GM23338 (cell line): ENCODE measurements around the gene FLOT1.

Source experiments
- CREB1 ChIP-seq: fragments of 250-450 bp; sonication (Bioruptor Pico); IDR thresholded peaks from 2 replicates; pipeline ENCODE4 v1.5.0; 2020; ENCODE audit warnings: low read depth, mild to moderate bottlenecking, moderate library complexity
- EZH2 ChIP-seq: fragments of 200-600 bp; sonication (generic); IDR thresholded peaks from one replicate; pipeline ENCODE4 v1.8.0; 2017; ENCODE audit warnings: antibody characterized with exemption, mild to moderate bottlenecking, low read depth; ENCODE audit not compliant: unreplicated experiment
- EZH2phosphoT487 ChIP-seq: fragments of 200-600 bp; sonication (generic); IDR thresholded peaks from one replicate; pipeline ENCODE4 v1.8.1; 2018; ENCODE audit warnings: antibody characterized with exemption; ENCODE audit not compliant: unreplicated experiment
- JUNB ChIP-seq: IDR thresholded peaks from one replicate; pipeline ENCODE4 v1.6.1; 2016; ENCODE audit warnings: antibody characterized with exemption; ENCODE audit not compliant: unreplicated experiment
- NANOG ChIP-seq: IDR thresholded peaks from 2 replicates; pipeline ENCODE4 v1.6.1; 2016; ENCODE audit warnings: antibody characterized with exemption, borderline replicate concordance
- POLR2AphosphoS5 ChIP-seq: IDR thresholded peaks from 2 replicates; pipeline ENCODE4 v1.6.1; 2016; ENCODE audit warnings: antibody characterized with exemption, low read depth
- ZNF331 ChIP-seq: fragments of 250-450 bp; sonication (Bioruptor Pico); IDR thresholded peaks from 2 replicates; pipeline ENCODE4 v1.5.0; 2020; ENCODE audit warnings: low read depth, mild to moderate bottlenecking, moderate library complexity
- TF ChIP-seq, protein P1 (sequence below), 2 experiments: fragments of 200-600 bp in 1 of 2; sonication (generic) in 1 of 2; conservative IDR thresholded peaks; 2 replicates each; pipeline versions ENCODE4 v1.5.1 to v1.6.1; 2016 to 2017; ENCODE audit warnings: antibody characterized with exemption in 2 of 2, low read depth in 2 of 2, mild to moderate bottlenecking in 2 of 2, moderate library complexity in 1 of 2
- TF ChIP-seq, protein P2 (sequence below): IDR thresholded peaks from 2 replicates; pipeline ENCODE4 v1.6.1; 2016; ENCODE audit warnings: antibody characterized with exemption
- TF ChIP-seq, protein P3 (sequence below): IDR thresholded peaks from one replicate; pipeline ENCODE4 v1.6.1; 2018; ENCODE audit warnings: antibody characterized with exemption; ENCODE audit not compliant: unreplicated experiment

DNA sequence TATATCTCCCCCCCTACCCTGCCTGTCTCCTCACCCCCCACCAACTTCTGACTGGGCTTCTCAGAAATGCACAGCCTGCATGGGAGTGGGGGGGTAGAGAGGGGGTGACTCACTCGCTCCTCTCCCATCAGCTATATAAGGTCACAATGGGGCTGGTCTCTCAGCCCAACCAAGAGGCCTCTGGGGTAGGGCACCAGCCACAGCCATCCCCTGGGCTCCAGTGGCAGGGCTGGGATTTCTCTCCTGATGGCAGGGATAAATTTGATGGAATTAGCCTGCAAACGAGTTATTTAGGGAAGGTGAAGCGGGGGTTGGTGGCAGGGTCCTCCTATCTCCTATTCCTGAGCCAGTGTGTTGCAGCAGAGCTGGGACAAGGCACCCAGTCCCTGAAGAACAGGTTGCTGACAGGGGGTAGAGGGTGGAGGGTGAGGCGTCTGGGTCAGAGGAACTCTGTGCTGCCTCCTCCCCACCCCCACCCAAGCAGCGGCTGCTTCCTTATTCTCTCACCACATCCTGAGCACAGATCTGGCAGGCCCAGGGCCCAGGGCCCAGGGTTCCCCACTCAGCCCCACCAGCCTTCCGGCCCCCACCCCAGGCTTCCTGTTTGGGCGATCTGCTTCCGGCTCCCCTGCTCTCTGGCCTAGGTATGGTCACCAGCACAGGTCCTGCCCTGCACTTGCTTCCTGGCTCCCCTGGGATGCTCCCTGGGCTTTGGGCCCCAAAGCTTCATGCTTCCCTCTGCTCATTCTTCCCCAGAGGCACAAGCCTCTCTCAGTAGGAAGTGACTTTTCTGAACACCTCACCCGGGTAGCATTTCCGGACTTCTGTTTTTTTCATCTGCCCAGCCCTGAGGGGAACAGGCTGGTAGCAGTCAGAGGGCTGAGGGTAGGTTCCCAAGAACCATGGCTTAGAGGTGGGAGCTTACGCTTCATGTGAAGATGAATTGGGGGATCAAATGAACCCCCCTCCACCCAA is 60.1 kb downstream of the FLOT1 start:
- TF ChIP-seq EZH2phosphoT487 (no peak), EZH2 (no peak), ZNF331 (CRISPR knock-in tag) (no peak), POLR2AphosphoS5 (no peak), CREB1 (CRISPR knock-in tag) (no peak), JUNB (no peak), NANOG (no peak)
- TF ChIP-seq, protein P1, sequence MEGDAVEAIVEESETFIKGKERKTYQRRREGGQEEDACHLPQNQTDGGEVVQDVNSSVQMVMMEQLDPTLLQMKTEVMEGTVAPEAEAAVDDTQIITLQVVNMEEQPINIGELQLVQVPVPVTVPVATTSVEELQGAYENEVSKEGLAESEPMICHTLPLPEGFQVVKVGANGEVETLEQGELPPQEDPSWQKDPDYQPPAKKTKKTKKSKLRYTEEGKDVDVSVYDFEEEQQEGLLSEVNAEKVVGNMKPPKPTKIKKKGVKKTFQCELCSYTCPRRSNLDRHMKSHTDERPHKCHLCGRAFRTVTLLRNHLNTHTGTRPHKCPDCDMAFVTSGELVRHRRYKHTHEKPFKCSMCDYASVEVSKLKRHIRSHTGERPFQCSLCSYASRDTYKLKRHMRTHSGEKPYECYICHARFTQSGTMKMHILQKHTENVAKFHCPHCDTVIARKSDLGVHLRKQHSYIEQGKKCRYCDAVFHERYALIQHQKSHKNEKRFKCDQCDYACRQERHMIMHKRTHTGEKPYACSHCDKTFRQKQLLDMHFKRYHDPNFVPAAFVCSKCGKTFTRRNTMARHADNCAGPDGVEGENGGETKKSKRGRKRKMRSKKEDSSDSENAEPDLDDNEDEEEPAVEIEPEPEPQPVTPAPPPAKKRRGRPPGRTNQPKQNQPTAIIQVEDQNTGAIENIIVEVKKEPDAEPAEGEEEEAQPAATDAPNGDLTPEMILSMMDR (conservative IDR thresholded peaks at IDR 0.05; ENCODE audit: low read depth in 2 of 2): no peak
- TF ChIP-seq, protein P2, sequence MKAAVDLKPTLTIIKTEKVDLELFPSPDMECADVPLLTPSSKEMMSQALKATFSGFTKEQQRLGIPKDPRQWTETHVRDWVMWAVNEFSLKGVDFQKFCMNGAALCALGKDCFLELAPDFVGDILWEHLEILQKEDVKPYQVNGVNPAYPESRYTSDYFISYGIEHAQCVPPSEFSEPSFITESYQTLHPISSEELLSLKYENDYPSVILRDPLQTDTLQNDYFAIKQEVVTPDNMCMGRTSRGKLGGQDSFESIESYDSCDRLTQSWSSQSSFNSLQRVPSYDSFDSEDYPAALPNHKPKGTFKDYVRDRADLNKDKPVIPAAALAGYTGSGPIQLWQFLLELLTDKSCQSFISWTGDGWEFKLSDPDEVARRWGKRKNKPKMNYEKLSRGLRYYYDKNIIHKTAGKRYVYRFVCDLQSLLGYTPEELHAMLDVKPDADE: no peak
- TF ChIP-seq, protein P3, sequence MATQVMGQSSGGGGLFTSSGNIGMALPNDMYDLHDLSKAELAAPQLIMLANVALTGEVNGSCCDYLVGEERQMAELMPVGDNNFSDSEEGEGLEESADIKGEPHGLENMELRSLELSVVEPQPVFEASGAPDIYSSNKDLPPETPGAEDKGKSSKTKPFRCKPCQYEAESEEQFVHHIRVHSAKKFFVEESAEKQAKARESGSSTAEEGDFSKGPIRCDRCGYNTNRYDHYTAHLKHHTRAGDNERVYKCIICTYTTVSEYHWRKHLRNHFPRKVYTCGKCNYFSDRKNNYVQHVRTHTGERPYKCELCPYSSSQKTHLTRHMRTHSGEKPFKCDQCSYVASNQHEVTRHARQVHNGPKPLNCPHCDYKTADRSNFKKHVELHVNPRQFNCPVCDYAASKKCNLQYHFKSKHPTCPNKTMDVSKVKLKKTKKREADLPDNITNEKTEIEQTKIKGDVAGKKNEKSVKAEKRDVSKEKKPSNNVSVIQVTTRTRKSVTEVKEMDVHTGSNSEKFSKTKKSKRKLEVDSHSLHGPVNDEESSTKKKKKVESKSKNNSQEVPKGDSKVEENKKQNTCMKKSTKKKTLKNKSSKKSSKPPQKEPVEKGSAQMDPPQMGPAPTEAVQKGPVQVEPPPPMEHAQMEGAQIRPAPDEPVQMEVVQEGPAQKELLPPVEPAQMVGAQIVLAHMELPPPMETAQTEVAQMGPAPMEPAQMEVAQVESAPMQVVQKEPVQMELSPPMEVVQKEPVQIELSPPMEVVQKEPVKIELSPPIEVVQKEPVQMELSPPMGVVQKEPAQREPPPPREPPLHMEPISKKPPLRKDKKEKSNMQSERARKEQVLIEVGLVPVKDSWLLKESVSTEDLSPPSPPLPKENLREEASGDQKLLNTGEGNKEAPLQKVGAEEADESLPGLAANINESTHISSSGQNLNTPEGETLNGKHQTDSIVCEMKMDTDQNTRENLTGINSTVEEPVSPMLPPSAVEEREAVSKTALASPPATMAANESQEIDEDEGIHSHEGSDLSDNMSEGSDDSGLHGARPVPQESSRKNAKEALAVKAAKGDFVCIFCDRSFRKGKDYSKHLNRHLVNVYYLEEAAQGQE: no peak
